Measurements from ENCODE around the gene WWOX. TPM values are rescaled to one million over a fixed set of nuclear protein-coding genes. Genes with fewer than 3 reads are reported as not detected.

The WWOX gene
- total and polyA plus RNA-seq, 10 donors: 5.9 to 90.3 (median 26.4) TPM

DNA sequence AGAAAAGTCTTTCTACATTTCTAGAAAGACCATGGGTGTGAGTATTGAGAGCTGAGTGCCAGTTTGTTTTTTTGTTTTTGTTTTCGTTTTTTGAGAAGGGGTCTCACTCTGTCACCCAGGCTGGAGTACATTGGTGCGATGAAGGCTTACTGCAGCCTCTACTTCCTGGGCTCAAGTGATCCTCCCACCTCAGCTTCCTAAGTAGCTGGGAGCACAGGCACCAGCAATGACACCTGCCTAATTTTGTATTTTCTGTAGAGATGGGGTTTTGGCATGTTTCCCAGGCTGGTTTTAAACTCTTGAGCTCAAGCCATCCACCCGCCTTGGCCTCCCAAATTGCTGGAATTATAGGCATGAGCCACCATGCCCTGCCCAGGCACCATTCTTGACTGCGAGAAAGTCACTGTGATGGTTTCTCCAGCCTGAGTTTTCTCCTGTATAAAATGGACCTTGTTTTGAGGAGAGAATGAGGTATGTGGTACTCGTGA lies 827.3 kb downstream of the WWOX start:
- Histone ChIP-seq H3K27ac (no peak overlapping the region), H3K4me1 (peaks cover 0 to 6% (median 0%) of the 10 kb centered on the region in 6 donors), H3K4me3 (no peak overlapping the region), H3K9me3 (peaks cover 0 to 16% (median 10%) of the 10 kb centered on the region in 8 donors), H3K36me3 (no peaks in the 10 kb centered on the region), H3K27me3 (replicated peaks in 1 of 7) (no peaks in the 10 kb centered on the region)
- TF ChIP-seq, protein P1, sequence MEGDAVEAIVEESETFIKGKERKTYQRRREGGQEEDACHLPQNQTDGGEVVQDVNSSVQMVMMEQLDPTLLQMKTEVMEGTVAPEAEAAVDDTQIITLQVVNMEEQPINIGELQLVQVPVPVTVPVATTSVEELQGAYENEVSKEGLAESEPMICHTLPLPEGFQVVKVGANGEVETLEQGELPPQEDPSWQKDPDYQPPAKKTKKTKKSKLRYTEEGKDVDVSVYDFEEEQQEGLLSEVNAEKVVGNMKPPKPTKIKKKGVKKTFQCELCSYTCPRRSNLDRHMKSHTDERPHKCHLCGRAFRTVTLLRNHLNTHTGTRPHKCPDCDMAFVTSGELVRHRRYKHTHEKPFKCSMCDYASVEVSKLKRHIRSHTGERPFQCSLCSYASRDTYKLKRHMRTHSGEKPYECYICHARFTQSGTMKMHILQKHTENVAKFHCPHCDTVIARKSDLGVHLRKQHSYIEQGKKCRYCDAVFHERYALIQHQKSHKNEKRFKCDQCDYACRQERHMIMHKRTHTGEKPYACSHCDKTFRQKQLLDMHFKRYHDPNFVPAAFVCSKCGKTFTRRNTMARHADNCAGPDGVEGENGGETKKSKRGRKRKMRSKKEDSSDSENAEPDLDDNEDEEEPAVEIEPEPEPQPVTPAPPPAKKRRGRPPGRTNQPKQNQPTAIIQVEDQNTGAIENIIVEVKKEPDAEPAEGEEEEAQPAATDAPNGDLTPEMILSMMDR (IDR thresholded peaks at IDR 0.05 in 8 of 11, conservative IDR thresholded peaks at IDR 0.05 in 3 of 11): no peak
- TF ChIP-seq POLR2A (IDR thresholded peaks at IDR 0.05): no peak
- no peak for TF ChIP-seq POLR2AphosphoS5 (IDR thresholded peaks at IDR 0.05)
- WGBS, 5 donors: 79 to 97% (median 92%) methylated on average over 5 of the region's 5 CpGs
- DNase-seq: no peak
- intact Hi-C loops (cut with DNase I; ENCODE audit: low total_unique reads): loop anchor here (5.0 kb wide), 1 partner anchor 676 kb away; the partner anchor contains the start of gene MAF

DNA sequence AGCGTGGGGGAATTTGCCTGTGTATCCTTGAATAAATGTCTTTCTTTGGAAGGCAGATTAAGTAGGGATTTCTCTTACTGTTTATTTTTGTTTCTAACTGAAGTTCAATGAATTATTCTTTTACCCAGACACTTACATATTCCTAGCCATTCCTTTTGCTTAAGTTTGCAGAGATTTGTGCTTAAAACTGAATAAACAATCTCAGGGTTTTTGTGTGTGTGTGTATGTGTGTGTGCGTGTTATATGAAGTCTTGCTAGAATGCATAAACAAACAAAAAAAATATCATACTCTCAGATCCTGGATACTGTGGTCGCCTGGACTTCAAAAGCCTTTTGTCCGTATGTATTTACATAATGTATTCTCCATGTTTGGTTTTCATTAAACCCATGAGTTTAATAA lies 828.3 kb downstream of the WWOX start:
- Histone ChIP-seq H3K4me3 (no peak overlapping the region), H3K9me3 (peaks cover 0 to 6% (median under 1%) of the 10 kb centered on the region in 8 donors), H3K36me3 (no peaks in the 10 kb centered on the region), H3K27me3 (replicated peaks in 1 of 7) (no peaks in the 10 kb centered on the region), H3K4me1 (peaks cover 0 to 6% (median 0%) of the 10 kb centered on the region in 6 donors), H3K27ac (no peak overlapping the region)
- WGBS, 5 donors: 90 to 98% (median 95%) methylated on average over 4 of the region's 4 CpGs
- TF ChIP-seq POLR2A (IDR thresholded peaks at IDR 0.05): no peak
- TF ChIP-seq, protein P1 (IDR thresholded peaks at IDR 0.05 in 8 of 11, conservative IDR thresholded peaks at IDR 0.05 in 3 of 11): no peak
- no peak for TF ChIP-seq POLR2AphosphoS5 (IDR thresholded peaks at IDR 0.05)
- DNase-seq: no peak
- intact Hi-C loops (cut with DNase I; ENCODE audit: low total_unique reads): loop anchor here (5.0 kb wide), 1 partner anchor 675 kb away; the partner anchor contains the start of gene MAF

DNA sequence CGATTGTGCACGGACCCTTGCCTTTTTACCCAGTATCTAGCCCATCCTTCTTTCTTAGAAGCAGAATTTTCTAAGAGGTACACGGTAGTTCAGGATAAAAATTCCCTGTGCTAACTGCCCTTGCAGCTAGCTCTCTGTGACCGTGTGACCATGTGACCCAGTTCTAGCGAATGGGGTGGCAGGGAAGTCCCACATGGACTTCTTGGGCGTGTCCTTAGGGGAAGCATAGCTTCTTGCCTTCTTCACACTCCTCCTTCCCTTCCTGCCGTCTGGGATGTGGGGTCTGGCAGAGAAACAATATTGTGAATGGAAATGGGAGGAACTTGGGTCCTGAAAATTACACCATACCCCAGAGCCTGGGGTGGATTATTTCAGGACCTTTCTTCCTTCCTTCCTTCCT lies 830.4 kb downstream of the WWOX start:
- TF ChIP-seq POLR2A (IDR thresholded peaks at IDR 0.05): no peak
- TF ChIP-seq POLR2AphosphoS5 (IDR thresholded peaks at IDR 0.05): no peak
- TF ChIP-seq, protein P1 (IDR thresholded peaks at IDR 0.05 in 8 of 11, conservative IDR thresholded peaks at IDR 0.05 in 3 of 11): no peak
- 84 to 91% (median 90%) methylated on average over 7 of the region's 7 CpGs for WGBS, 5 donors
- no peak overlapping the region for H3K4me3 ChIP-seq
- H3K9me3 ChIP-seq: no peaks in the 10 kb centered on the region
- no peak for DNase-seq
- no peak overlapping the region for H3K27ac ChIP-seq
- no peaks in the 10 kb centered on the region for H3K27me3 ChIP-seq (replicated peaks in 1 of 7)
- no peaks in the 10 kb centered on the region for H3K36me3 ChIP-seq
- peaks cover 0 to 6% (median 0%) of the 10 kb centered on the region in 6 donors for H3K4me1 ChIP-seq
- intact Hi-C loops (cut with DNase I; ENCODE audit: low total_unique reads): loop anchor here (5.0 kb wide), 1 partner anchor 672 kb away; the partner anchor contains the start of gene MAF

DNA sequence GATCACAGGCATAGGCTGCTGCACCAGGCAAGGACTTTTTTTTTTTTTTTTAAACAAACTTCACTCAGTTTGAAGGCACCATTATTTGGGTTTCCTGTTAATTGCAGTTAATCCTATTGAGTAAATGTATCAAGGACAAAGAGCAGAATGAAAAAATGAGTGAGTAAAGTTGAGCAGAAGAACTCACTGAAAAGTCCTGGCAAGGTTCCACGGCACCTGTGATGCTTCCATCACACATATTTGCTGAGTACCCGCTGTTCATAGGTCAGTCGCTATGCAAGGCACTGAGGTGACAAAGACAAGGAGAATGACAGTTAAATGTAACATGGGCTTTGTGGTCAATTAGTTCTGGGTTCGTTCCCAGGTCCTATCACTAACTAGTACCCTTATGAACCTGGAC lies 831.1 kb downstream of the WWOX start:
- H3K27me3 ChIP-seq (replicated peaks in 1 of 7): no peaks in the 10 kb centered on the region
- WGBS, 5 donors: 87 to 94% (median 93%) methylated on average over 4 of the region's 4 CpGs
- no peak overlapping the region for H3K4me3 ChIP-seq
- H3K9me3 ChIP-seq: no peaks in the 10 kb centered on the region
- no peak overlapping the region for H3K27ac ChIP-seq
- TF ChIP-seq POLR2A (IDR thresholded peaks at IDR 0.05): no peak
- TF ChIP-seq, protein P1 (IDR thresholded peaks at IDR 0.05 in 8 of 11, conservative IDR thresholded peaks at IDR 0.05 in 3 of 11): no peak
- no peak for TF ChIP-seq POLR2AphosphoS5 (IDR thresholded peaks at IDR 0.05)
- no peaks in the 10 kb centered on the region for H3K4me1 ChIP-seq
- no peak for DNase-seq
- intact Hi-C loops (cut with DNase I; ENCODE audit: low total_unique reads): no loop called here
- no peaks in the 10 kb centered on the region for H3K36me3 ChIP-seq
